GM19455 (cell line): ENCODE data around the gene B2M.
"Not testable (repeated sequence)": the region's sequence is repeated elsewhere in the genome, so short reads cannot be mapped to it uniquely, and the experiment has no call there.

Experiments
- ATAC-seq: cut with Tn5 transposase; IDR thresholded peaks from one replicate; pipeline ENCODE4 v1.9.1; 2021; ENCODE audit not compliant: unreplicated experiment

Gene B2M

DNA sequence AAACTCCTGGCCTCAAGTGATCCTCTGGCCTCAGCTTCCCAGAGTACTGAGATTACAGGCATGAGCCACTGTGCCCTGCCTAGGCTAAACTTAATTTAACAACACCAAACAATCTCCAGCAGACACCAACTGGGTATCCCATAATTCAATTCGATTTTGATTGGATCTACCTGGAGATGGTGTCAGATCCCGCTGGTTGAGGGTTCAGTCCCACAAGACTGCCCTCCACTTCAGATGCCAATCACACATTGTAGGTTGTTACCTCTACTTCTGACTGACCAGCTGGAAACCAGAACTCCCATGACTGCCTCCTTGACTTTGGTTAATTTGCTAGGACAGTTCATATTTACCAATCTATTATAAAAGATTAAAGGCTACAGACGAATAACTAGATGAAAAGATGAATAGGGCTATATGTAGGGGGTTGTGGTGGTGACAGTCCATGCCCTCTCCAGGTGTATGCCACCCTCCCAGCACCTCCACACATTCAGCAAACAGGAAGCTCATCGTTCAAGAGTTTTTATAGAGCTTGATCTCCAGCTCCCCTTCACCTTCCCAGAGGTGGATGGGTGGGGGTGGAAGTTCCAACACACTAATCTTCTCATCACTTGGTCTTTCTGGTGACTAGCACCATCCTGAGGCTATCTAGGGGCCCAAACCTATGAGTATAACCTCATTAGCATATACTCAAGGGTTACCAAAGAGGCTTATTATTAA is 9.3 kb downstream of the B2M start:
- no peak for ATAC-seq

DNA sequence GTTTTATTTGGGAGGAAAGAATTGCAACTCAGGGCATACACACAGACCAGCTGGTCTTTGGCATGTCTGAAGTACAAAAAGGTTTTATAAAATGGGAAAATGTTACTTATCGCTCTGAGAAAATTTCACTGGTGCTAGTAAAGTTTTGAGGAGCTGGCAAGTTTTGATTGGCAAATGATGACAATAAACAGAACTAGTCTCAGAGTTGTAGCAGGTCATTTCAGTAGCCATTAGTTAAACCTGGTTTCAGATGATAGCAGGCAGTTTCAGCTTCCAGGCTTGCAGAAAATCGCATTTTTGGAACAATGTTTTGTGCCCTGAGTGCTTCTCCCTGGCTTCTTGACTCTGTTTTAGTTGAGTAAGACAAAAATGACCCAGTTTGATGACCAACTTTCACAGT is 10.7 kb downstream of the B2M start:
- ATAC-seq, result no peak

DNA sequence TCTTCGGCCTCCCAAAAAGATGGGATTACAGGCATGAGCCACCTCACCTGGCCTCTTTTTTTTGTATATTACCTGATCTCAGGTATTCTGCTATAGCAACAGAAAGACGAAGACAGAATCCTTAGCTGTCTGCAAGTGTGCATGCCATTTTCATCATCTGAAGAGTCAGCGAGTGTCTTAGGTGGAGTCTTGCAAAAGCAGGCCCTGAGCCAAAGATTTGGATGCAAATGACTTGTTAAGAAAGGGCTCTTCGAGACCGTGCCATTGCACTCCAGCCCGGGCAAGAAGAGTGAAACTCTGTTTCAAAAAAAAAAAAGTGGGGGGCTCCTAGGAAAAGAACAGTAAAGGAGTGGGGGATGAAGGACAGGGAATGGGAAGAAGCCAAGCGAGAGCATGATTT is 14.8 kb downstream of the B2M start:
- ATAC-seq, result no peak

DNA sequence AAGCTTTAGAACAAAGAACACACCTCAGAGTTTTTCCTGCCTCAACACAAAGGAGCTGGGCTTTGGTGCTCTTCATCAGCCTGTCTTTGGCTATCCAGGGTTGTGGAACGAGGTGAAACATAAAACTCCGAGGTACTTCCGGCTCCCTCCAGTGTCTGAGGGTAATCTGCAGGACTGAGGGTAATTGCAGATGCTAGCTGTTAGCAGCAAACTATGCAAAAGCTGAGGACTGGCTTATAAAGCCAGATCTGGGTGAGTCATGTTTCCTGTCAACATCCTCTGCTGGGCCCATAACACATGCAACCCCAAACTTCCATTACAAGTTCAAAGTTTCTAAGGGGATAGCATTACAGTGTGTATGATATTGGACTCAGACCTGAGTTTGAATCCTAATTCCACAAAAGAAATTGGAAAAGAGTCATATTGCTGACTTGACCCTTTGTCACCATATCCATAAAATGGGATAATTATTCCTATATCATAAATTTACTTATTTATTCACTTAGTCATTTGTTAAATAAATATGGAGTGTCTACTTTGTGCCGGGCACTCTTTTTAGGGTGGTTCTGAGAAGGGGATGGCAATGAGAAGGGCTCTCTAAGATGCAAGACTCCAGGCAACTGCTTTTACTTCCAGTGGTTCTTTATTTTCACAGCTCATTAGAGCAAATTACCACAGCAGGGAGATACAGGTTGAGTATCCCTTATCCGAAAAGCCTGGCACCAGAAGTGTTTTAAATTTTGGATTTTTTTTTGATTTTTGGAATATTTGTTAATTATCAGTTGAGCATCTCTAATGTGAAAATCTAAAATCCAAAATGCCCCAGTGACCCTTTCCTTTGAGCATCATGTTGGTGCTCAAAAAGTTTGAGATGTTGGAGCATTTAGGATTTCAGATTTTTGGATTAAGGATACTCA is 15.5 kb downstream of the B2M start:
- ATAC-seq, result peak; percentile 41

DNA sequence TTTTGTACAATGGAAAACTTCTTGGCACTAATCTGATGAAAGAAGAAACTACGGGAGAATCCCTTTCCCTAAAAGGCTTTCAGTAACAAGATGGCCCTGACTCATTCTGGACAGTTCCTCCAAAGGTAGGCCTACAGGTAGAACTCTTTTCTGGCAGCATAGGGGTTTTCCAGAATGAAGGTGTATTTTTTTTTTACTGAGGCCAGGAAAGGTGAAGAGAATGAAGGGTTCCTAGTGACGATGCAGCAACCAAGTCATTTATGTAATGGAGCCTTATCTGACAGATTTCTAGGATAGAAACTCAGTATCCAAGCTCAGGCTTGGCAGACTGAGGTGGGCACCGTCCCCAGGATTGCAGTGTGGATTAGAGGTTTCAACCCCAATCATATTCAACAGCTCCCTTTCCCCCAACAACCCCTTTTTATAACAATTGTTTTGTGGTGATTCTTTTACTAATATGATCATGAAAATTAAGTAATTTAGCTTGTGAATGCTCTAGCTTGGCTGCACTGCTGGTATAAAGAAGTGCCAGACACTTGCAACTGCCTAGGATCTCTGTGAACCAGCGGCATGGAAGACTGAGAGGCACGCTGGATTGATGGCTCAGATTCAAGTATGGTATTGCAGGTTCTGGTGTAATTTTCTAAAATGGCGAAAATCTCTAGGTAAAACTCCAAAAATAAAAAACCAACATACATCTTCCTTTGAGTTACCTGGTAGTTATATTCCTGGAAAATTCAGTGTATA is 16.3 kb downstream of the B2M start:
- no peak for ATAC-seq

DNA sequence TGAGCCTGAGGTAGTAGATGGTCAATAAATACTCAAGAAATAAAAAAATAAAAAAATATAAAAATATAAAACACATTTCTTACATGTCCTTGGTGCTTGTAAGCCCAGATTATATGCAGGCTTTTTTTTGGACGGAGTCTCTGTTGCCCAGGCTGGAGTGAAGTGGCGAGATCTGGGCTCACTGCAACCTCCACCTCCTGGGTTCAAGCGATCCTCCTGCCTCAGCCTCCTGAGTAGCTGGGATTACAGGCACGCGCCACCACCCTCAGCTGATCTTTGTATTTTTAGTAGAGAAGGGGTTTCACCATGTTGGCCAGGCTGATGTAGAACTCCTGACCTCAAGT is 16.9 kb downstream of the B2M start:
- not testable (repeated sequence) for ATAC-seq

DNA sequence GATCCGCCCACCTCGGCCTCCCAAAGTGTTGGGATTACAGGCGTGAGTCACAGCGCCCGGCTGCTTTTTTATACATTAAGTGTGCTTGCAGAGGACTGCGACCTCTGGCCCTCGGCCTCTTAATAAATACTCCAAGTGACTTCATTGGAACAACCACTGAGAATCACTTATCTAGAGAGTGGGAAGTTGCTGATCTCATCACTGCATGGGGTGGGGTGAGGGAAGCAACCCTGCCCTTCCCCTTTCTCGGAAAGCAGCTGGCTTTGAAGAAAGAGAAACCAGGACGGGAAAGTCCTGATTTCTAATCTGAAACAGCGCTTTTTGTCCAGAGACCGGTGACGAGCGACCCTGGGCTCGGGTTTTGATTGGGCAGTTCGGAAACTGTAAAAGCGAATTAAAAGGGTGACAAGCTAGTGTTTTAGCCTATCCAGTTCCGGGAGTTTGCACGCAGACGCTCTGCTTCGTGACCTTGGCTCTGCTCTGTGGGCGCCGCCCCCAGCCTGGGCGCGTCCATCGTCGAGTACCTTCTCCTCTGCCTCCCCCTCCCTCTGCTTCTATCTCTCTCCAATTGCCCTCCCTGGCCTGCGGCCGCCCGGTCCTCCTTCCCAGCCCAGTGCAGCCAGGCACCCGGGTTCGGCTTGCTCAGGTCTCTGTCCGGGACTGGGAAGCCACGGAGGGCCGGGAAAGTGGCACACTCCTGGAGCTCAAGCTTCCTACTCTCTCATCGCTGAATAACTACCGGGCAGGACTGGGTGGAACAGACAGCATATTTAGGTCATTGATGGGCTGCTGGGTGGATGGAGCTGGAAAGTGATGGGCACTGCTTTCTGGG is 17.5 kb downstream of the B2M start:
- ATAC-seq, result peak; percentile 61

DNA sequence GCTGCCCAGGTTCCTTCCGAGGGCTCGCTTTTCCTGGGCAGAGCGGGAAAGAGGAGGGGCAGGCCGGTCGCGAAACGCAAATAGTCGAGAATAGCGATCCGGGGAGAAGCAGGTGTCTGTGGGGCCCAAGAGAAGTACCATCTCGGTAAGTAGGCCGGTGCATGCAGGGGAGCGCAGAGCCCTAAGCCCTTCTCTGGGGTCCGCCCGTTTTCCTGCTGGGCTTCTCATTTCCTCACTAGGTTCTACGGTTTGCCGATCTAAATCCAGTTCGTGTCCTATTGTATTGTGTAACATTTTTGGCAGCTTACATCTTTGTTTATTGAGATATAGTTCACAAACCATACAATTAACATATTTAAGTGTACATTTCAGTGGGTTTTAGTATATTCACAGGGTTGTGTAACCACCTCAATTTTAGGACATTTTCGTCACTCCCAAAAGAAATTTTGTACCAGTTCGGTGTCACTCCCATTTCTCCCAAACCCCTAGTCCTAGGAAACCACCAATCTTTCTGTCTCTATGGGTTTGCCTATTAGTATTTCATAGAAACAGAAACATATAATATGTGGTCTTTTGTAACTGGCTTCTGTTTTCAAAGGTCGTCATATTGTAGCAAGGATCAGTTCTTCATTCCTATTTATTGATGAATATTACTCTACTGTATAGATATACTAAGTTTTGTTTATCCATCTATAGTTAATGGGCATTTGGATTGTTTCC is 18.3 kb downstream of the B2M start:
- ATAC-seq, result no peak

DNA sequence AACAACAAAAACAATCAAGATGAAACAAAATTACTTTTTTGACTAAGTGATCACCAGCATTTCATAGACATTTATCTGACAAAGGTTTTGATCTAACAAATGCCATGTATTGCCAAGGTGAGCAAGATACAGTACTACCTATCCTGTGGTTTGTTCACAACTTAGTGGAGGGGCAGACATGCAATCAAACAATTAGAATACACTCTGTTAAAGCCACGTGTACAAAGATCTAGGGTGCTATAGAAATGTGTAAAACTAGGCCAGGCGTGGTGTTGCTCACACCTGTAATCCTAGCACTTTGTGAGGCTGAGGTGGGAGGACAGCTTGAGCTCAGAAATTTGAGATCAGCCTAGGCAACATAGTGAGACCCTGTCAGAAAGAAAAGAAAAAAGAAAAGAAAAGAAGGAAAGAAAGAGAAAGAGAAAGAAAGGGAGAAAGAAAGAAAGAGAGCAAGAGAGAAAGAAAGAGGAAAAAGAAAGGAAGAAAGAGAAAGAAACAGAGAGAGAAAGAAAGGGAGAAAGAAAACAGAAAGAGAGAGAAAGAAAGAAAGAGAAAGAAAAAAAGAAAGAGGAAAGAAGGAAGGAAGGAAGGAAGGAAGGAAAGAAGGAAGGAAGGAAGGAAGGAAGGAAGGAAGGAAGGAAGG is 23.6 kb downstream of the B2M start:
- ATAC-seq, result no peak

DNA sequence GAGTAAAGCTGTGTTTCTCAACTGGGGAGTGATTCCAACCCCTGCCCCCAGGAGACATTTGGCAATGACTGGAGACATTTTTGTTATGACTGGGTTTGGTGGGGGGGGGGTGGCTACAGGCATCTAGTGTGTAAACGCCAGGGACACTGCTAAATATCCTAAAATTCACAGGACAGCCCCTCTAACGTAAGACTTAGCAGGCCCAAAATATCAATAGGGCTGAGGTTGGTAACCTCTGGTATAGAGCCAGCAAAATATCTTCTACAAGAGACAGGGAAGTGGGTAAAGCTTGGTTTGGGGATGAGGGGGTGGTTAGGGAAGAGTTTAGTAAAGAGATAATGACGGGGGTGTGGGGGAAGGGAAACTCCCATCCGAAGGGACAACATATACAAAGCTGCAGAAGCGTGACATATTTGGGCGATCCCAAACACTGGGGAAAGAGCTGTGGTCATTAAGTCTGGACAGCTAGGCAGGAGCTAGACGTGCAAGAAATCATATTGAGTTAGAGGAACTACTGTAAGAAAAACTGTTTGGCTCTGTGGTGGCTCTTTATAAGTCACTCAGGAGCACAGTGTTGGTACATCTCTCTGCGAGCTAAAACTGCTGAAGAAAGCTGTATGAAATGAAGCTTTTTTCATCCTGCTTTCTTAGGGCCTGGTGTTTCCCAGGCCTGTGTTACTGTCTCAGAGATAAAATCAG is 24.3 kb downstream of the B2M start:
- no peak for ATAC-seq

DNA sequence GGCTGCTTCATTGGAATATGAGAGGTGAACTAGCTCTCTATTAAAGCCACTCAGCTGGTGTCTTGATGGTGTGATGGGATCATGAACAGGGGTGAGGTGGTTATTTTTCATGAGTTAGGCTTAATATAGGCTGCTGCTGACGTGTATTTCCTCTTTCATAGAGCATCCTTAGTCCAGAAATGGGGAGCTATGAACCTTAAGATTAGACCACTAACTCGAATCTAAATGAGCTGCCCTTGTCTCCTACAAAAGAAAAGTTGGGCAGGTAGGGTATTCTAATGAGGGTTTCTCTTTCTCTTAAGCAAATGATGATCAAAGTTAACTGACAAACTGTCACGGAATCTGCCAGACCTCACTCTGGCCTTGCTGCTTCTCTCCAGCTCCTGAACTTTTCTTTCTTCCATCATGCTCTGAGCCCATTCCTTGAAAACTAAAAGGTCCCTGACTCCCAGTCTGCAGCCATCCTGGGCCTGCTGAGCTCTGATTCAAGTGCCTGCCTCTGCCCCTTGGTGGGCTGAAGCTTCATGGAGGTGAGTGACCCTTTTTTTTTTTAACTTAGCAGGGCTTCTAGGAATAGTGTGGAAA is 25.0 kb downstream of the B2M start, which contains the start of gene TRIM69:
TSS of gene TRIM69 (plus strand) at position 348 of the 585 bp plus-strand sequence. CDS start at position 525, 177 bp downstream.
- no peak for ATAC-seq

DNA sequence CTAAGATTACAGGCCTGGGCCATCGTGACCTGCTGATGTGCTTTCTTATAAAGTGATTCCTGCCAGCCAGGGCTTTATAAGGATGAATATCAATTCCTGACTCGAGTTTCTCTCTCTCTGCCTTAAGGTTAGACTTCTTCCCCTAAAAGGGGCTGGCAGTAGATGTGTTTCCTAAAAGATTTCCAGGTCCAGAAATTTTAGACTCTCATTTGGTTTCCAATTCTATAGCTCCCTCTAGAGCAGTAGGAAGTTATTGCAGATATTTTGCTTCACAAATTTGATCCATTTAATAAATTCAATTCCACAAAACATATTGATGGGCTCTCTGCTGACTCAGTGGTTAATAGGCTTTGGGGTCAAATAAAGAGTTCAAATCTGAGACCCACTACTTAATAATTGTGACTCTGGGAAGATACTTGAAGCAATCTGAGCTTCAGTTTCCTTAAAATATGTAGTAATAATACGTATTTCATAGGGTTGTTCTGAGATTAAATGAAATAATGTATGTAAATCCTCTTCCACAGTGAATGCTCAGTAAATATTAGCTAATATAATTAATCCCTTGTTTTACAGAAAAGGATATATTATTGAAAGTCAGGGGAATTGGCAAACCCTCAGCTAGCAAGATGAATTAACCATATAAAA is 27.1 kb downstream of the B2M start:
- no peak for ATAC-seq

DNA sequence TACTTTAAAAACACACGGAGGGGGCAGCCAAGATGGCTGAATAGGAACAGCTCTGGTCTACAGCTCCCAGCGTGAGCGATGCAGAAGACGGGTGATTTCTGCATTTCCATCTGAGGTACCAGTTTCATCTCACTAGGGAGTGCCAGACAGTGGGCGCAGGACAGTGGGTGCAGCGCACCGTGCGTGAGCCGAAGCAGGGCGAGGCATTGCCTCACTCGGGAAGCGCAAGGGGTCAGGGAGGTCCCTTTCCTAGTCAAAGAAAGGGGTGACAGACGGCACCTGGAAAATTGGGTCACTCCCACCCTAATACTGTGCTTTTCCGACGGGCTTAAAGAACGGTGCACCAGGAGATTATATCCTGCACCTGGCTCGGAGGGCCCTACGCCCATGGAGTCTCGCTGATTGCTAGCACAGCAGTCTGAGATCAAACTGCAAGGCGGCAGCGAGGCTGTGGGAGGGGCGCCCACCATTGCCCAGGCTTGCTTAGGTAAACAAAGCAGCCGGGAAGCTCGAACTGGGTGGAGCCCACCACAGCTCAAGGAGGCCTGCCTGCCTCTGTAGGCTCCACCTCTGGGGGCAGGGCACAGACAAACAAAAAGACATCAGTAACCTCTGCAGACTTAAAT is 28.0 kb downstream of the B2M start:
- not testable (repeated sequence) for ATAC-seq

DNA sequence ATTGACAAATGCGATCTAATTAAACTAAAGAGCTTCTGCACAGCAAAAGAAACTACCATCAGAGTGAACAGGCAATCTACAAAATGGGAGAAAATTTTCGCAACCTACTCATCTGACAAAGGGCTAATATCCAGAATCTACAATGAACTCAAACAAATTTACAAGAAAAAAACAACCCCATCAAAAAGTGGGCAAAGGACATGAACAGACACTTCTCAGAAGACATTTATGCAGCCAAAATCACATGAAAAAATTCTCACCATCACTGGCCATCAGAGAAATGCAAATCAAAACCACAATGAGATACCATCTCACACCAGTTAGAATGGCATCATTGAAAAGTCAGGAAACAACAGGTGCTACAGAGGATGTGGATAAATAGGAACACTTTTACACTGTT is 32.1 kb downstream of the B2M start:
- not testable (repeated sequence) for ATAC-seq

DNA sequence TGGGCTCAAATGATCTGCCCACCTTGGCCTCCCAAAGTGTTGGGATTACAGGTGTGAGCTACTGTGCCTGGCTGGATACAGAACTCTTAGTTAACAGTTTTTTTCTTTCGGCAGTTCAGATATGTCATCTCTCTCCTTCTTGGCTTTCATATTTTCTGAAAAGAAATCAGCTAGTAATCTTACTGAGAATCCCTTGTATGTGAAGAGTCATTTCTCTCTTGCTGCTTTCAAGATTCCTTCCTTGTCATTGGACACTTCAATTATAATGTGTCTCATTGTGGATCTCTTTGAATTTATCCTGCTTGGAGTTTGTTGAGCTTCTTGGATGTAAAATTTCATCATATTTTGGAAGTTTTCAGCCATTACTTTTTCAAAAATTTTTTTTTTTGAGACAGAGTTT is 42.0 kb downstream of the B2M start:
- ATAC-seq, result no peak

DNA sequence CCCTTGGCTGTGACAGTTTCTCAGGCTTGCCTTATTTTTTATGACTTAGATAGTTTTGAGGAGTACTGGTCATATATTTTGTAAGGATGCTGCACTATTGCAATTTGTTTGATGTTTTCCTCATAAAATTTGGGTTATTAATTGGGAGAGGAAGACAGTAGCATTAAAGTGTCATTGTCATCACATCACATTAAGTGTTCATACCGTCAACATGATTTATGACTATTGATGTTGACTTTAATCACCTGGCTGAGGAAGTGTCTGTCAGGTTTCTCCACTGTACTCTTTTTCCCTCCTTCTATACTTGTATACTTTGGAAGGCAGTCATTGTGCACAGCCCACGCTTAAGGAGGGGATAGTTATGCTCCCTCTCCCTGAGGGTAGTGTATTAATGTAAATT is 51.9 kb downstream of the B2M start:
- no peak for ATAC-seq

DNA sequence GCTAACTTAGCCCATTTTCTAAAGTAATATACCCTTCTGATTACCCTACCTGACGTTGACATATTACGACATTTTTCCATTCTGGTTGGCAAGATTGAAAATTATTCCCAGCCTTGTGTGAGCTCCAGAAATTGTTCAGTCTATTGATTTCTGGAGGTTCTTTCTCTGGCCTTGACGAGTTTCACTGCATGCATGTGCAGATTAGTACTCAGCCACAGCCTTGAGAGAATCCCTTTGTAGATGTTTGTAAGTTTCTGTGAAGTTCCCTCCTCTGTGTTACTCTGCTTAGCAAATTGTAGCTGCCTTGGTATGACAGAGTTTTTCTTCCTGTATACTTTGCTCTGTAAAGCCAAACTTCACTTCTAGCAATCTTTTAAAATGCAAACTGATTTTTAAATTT is 52.5 kb downstream of the B2M start:
- no peak for ATAC-seq

DNA sequence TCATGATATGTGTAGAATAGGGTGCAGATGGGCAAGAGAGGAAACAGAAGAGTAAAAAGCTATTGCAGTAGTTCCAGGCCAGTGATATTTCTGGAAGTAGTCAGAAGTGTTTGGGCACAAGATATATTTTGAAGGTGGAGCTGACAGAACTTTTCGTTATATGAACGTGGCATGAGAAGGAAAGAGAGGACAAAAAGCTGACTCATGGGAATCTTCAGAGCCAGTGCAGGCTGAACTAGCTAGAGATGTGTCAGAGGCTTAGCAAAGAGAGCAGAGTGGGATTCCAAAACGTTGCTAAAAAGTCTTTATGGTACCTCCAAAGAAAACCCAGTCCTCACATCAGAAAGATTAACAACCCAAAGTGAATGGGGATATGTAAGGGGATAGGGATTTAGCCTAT is 53.7 kb downstream of the B2M start:
- ATAC-seq, result no peak
